Measurements from ENCODE around the gene GRIK1. TPM values are rescaled to one million over a fixed set of nuclear protein-coding genes. Genes with fewer than 3 reads are reported as not detected.
"Not testable (repeated sequence)": the region's sequence is repeated elsewhere in the genome, so short reads cannot be mapped to it uniquely, and the experiment has no call there.

Gene GRIK1
- not detected for total RNA-seq

- DNase-seq (ENCODE audit: low read depth in 2 of 3, low spot score in 2 of 3), result no peak
Measured at GRCh38 chr21:29939924-29940275, at the start of gene GRIK1. TSS of gene GRIK1 (minus strand) at chr21:29939996.

- DNase-seq (ENCODE audit: low read depth in 2 of 3, low spot score in 2 of 3), result no peak
Measured at GRCh38 chr21:29987762-29988161, 48.0 kb upstream of the GRIK1 start.

- DNase-seq (ENCODE audit: low read depth in 2 of 3, low spot score in 2 of 3), result no peak
Measured at GRCh38 chr21:29985866-29986265, 46.1 kb upstream of the GRIK1 start.

- DNase-seq (ENCODE audit: low read depth in 2 of 3, low spot score in 2 of 3), result no peak
Measured at GRCh38 chr21:29979043-29979442, 39.2 kb upstream of the GRIK1 start.

GRCh38 chr21:29975776-29976175 lies 36.0 kb upstream of the GRIK1 start:
- no peak for DNase-seq (ENCODE audit: low read depth in 2 of 3, low spot score in 2 of 3)

- DNase-seq (ENCODE audit: low read depth in 2 of 3, low spot score in 2 of 3), result no peak
Measured at GRCh38 chr21:29973258-29973657, 33.5 kb upstream of the GRIK1 start.

GRCh38 chr21:29961291-29962027 lies 21.7 kb upstream of the GRIK1 start:
- DNase-seq (ENCODE audit: low read depth in 2 of 3, low spot score in 2 of 3), result no peak

GRCh38 chr21:29958551-29958950 lies 18.8 kb upstream of the GRIK1 start:
- DNase-seq (ENCODE audit: low read depth in 2 of 3, low spot score in 2 of 3), result no peak

GRCh38 chr21:29958035-29958434 lies 18.2 kb upstream of the GRIK1 start:
- DNase-seq (ENCODE audit: low read depth in 2 of 3, low spot score in 2 of 3), result not testable (repeated sequence)

- no peak for DNase-seq (ENCODE audit: low read depth in 2 of 3, low spot score in 2 of 3)
Measured at GRCh38 chr21:29953690-29954089, 13.9 kb upstream of the GRIK1 start.

GRCh38 chr21:29953072-29953471 lies 13.3 kb upstream of the GRIK1 start:
- no peak for DNase-seq (ENCODE audit: low read depth in 2 of 3, low spot score in 2 of 3)

GRCh38 chr21:29951911-29952310 lies 12.1 kb upstream of the GRIK1 start:
- DNase-seq (ENCODE audit: low read depth in 2 of 3, low spot score in 2 of 3), result no peak

- no peak for DNase-seq (ENCODE audit: low read depth in 2 of 3, low spot score in 2 of 3)
Measured at GRCh38 chr21:29949991-29950390, 10.2 kb upstream of the GRIK1 start.

GRCh38 chr21:29947119-29947518 lies 7.3 kb upstream of the GRIK1 start:
- DNase-seq (ENCODE audit: low read depth in 2 of 3, low spot score in 2 of 3), result no peak

GRCh38 chr21:29943885-29944284 lies 4.1 kb upstream of the GRIK1 start:
- DNase-seq (ENCODE audit: low read depth in 2 of 3, low spot score in 2 of 3), result no peak

GRCh38 chr21:29942034-29942433 lies 2.2 kb upstream of the GRIK1 start:
- DNase-seq (ENCODE audit: low read depth in 2 of 3, low spot score in 2 of 3), result no peak

GRCh38 chr21:29940991-29941390 lies 1.2 kb upstream of the GRIK1 start:
- DNase-seq (ENCODE audit: low read depth in 2 of 3, low spot score in 2 of 3), result no peak

- no peak for DNase-seq (ENCODE audit: low read depth in 2 of 3, low spot score in 2 of 3)
Measured at GRCh38 chr21:29940361-29940760, 565 bp upstream of the GRIK1 start.

GRCh38 chr21:29939104-29939923 lies 482 bp downstream of the GRIK1 start:
- DNase-seq (ENCODE audit: low read depth in 2 of 3, low spot score in 2 of 3), result peak in 1 of 3 donors; percentile 18

GRCh38 chr21:29938776-29939103 lies 1.1 kb downstream of the GRIK1 start:
- DNase-seq (ENCODE audit: low read depth in 2 of 3, low spot score in 2 of 3), result no peak

- DNase-seq (ENCODE audit: low read depth in 2 of 3, low spot score in 2 of 3), result no peak
Measured at GRCh38 chr21:29933088-29933487, 6.7 kb downstream of the GRIK1 start.

GRCh38 chr21:29928537-29928936 lies 11.3 kb downstream of the GRIK1 start:
- DNase-seq (ENCODE audit: low read depth in 2 of 3, low spot score in 2 of 3), result no peak

All from hematopoietic multipotent progenitor cell (in vitro differentiated cells).